Measurements from ENCODE around the gene STX5. TPM values are rescaled to one million over a fixed set of nuclear protein-coding genes. Genes with fewer than 3 reads are reported as not detected.

The STX5 gene
- total RNA-seq, 4 donors from 2014 or later: 15.3 to 62.5 (median 30.2) TPM

DNA sequence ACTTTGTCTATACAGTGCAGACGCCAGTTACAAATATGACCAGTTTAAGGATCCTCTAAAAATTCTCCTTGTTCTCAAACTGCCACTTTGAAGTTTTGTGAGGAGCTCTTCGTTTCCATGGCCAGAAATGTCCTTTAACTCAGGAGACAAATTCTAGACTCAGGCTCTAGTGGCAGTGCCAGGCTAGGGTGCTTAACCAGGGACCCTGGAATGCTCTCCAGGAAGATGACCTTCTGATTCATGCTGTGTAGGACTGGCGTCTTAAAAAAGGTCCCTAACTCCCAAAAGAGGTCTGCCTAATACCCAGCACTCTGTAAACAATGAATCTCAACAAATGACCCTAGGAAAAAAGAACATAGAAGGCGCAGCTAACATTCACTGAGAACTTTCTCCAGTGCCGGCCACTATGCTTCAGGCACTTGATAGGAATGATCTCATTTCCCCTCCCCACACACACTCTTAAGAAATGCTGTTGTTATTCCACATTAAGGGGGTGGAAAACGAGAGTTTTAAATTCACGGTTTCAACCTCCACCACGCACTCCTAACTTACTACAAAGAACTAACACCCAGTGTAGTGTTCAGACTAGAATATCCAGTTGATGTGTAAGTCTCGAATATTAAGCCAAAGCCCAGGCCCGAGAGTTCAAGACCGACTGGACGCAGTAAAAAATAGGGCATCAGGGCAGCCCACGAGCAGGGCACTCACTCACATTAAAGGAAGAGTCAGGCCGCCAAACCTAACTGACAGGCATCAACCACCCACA lies 27.4 kb downstream of the STX5 start:
- intact Hi-C loops (cut with DNase I; ENCODE audit: low total_unique reads): no loop called here
- 3 to 18% methylated on average over 2 to 14 of the region's 14 CpGs for WGBS, 2 donors (ENCODE audit: low coverage in 1 of 2)

DNA sequence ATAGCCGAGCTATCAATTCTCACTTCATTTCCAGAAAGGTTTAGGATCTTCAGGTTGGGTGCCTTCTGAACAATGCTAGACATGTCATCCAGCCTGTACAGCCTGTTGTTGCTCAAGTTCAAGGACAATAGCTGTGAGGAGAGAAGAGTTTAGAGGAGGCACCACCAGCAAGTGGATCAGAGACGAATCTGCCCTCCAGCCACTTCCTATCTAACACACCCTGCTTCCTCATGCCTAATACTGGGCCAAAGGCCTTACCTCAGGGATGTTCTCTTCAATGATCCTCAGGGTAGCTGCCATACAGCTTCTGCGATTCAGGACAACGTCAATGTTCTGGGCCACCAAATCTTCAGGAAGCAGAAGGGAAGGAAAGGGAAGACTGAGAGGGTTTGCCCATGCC lies 30.8 kb downstream of the STX5 start:
- WGBS, 2 donors (ENCODE audit: low coverage in 1 of 2): 86% methylated on average over 4 of the region's 4 CpGs; no CpG with 5 or more reads in 1 of the 2 donors
- TF ChIP-seq EP300 (IDR thresholded peaks at IDR 0.05; ENCODE audit: low read depth) (no peak), POLR2AphosphoS5 (IDR thresholded peaks at IDR 0.05) (no peak), POLR2A (IDR thresholded peaks at IDR 0.05) (no peak)
- TF ChIP-seq, protein P1, sequence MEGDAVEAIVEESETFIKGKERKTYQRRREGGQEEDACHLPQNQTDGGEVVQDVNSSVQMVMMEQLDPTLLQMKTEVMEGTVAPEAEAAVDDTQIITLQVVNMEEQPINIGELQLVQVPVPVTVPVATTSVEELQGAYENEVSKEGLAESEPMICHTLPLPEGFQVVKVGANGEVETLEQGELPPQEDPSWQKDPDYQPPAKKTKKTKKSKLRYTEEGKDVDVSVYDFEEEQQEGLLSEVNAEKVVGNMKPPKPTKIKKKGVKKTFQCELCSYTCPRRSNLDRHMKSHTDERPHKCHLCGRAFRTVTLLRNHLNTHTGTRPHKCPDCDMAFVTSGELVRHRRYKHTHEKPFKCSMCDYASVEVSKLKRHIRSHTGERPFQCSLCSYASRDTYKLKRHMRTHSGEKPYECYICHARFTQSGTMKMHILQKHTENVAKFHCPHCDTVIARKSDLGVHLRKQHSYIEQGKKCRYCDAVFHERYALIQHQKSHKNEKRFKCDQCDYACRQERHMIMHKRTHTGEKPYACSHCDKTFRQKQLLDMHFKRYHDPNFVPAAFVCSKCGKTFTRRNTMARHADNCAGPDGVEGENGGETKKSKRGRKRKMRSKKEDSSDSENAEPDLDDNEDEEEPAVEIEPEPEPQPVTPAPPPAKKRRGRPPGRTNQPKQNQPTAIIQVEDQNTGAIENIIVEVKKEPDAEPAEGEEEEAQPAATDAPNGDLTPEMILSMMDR (IDR thresholded peaks at IDR 0.05): no peak
- DNase-seq: no peak
- Histone ChIP-seq H3K36me3 (peaks cover 0 to 70% (median 36%) of the 10 kb centered on the region in 4 donors), H3K4me3 (no peak overlapping the region), H3K27me3 (no peaks in the 10 kb centered on the region), H3K4me1 (peaks cover 7 to 16% (median 15%) of the 10 kb centered on the region in 4 donors), H3K9me3 (no peaks in the 10 kb centered on the region), H3K27ac (no peak overlapping the region)
- in situ Hi-C loops (cut with MboI; ENCODE audit: low pct_ligation_motif_present in 1 of 4, low pct_unique_long_range_greater_than_20kb in 1 of 4, low sequenced_read_pairs in 3 of 4) (no loop called here), intact Hi-C loops (cut with DNase I; ENCODE audit: low total_unique reads) (no loop called here)

More for the DNA sequence above, 27.4 kb downstream of the STX5 start:
- Histone ChIP-seq H3K36me3 (peaks cover 0 to 38% (median 18%) of the 10 kb centered on the region in 4 donors), H3K27me3 (no peaks in the 10 kb centered on the region), H3K4me3 (peak overlapping the region; percentile 35 to 96 (median 88)), H3K27ac (peak overlapping the region; percentile 95 to 99 (median 96)), H3K9me3 (no peaks in the 10 kb centered on the region), H3K4me1 (peaks cover 7 to 22% (median 17%) of the 10 kb centered on the region in 4 donors)
- DNase-seq: no peak
- in situ Hi-C loops (cut with MboI; ENCODE audit: low pct_ligation_motif_present in 1 of 4, low pct_unique_long_range_greater_than_20kb in 1 of 4, low sequenced_read_pairs in 3 of 4): no loop called here
- TF ChIP-seq POLR2AphosphoS5 (IDR thresholded peaks at IDR 0.05) (no peak), EP300 (IDR thresholded peaks at IDR 0.05; ENCODE audit: low read depth) (no peak), POLR2A (IDR thresholded peaks at IDR 0.05) (no peak)
- TF ChIP-seq, protein P1 (IDR thresholded peaks at IDR 0.05): no peak

DNA sequence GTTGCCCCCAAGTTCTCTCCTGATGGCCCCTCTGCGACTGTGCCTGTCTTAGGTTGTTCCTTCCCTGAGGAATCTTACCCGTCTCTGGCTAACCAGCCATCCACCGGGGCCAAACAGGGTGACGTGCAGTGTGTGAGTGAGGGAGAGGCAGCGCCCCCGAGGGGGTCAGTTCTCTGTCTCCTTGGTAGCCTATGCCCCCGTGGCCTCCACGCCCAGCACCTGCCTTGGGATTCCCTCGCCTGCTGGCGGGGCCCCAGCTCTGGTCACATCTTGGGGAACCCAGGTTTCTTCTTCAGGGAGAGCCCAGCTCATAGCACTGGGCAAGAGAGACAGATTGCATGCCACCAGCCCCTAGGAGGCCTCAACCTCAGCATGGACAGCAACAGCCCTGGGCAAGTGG lies 32.4 kb downstream of the STX5 start:
- Histone ChIP-seq H3K27me3 (no peaks in the 10 kb centered on the region), H3K4me1 (peaks cover 7 to 11% (median 10%) of the 10 kb centered on the region in 4 donors), H3K27ac (no peak overlapping the region), H3K9me3 (no peaks in the 10 kb centered on the region), H3K4me3 (no peak overlapping the region), H3K36me3 (peaks cover 0 to 86% (median 44%) of the 10 kb centered on the region in 4 donors)
- WGBS, 2 donors (ENCODE audit: low coverage in 1 of 2): 93% methylated on average over 10 of the region's 10 CpGs; no CpG with 5 or more reads in 1 of the 2 donors
- intact Hi-C loops (cut with DNase I; ENCODE audit: low total_unique reads): no loop called here
- DNase-seq: no peak
- in situ Hi-C loops (cut with MboI; ENCODE audit: low pct_ligation_motif_present in 1 of 4, low pct_unique_long_range_greater_than_20kb in 1 of 4, low sequenced_read_pairs in 3 of 4): no loop called here
- TF ChIP-seq, protein P1 (IDR thresholded peaks at IDR 0.05): no peak
- TF ChIP-seq EP300 (IDR thresholded peaks at IDR 0.05; ENCODE audit: low read depth): no peak
- TF ChIP-seq POLR2A (IDR thresholded peaks at IDR 0.05): no peak
- no peak for TF ChIP-seq POLR2AphosphoS5 (IDR thresholded peaks at IDR 0.05)

DNA sequence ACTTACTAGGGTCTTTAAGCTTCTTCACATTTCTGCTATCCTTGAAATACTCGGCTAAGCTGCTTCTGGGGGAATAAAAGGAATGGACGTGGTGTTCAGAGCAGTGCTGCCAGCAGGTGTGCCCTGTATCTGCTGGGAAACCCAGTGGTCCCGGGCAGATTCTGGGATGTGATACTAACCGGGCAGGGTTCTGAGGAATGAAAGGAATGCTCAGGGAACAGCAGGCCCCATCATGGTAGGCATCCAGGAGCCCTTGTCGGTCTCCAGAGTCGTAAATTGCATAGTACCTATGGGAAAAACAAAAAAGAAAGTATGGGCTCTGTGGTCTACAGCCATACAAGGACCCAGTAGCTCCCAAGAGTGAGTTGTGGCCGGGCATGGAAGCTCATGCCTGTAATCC lies 35.6 kb downstream of the STX5 start:
- WGBS, 2 donors (ENCODE audit: low coverage in 1 of 2): 84 to 89% methylated on average over 7 of the region's 7 CpGs
- in situ Hi-C loops (cut with MboI; ENCODE audit: low pct_ligation_motif_present in 1 of 4, low pct_unique_long_range_greater_than_20kb in 1 of 4, low sequenced_read_pairs in 3 of 4): no loop called here
- Histone ChIP-seq H3K4me1 (peaks cover 8% of the 10 kb centered on the region in 4 donors), H3K36me3 (peaks cover 0 to 78% (median 40%) of the 10 kb centered on the region in 4 donors), H3K27me3 (no peaks in the 10 kb centered on the region), H3K9me3 (no peaks in the 10 kb centered on the region), H3K27ac (no peak overlapping the region), H3K4me3 (no peak overlapping the region)
- TF ChIP-seq POLR2A (IDR thresholded peaks at IDR 0.05) (no peak), EP300 (IDR thresholded peaks at IDR 0.05; ENCODE audit: low read depth) (no peak), POLR2AphosphoS5 (IDR thresholded peaks at IDR 0.05) (no peak)
- TF ChIP-seq, protein P1 (IDR thresholded peaks at IDR 0.05): no peak
- intact Hi-C loops (cut with DNase I; ENCODE audit: low total_unique reads): no loop called here
- DNase-seq: no peak

Measured in transverse colon (tissue), 4 donors.